ENCODE measurements around the gene PLVAP. TPM values are rescaled to one million over a fixed set of nuclear protein-coding genes. Genes with fewer than 3 reads are reported as not detected.
A peak's percentile ranks its signal among the peaks of the same experiment; 100 is the strongest.

PLVAP gene
- total and polyA plus RNA-seq, 2 donors from 2014 or later: 148 to 195 TPM

DNA sequence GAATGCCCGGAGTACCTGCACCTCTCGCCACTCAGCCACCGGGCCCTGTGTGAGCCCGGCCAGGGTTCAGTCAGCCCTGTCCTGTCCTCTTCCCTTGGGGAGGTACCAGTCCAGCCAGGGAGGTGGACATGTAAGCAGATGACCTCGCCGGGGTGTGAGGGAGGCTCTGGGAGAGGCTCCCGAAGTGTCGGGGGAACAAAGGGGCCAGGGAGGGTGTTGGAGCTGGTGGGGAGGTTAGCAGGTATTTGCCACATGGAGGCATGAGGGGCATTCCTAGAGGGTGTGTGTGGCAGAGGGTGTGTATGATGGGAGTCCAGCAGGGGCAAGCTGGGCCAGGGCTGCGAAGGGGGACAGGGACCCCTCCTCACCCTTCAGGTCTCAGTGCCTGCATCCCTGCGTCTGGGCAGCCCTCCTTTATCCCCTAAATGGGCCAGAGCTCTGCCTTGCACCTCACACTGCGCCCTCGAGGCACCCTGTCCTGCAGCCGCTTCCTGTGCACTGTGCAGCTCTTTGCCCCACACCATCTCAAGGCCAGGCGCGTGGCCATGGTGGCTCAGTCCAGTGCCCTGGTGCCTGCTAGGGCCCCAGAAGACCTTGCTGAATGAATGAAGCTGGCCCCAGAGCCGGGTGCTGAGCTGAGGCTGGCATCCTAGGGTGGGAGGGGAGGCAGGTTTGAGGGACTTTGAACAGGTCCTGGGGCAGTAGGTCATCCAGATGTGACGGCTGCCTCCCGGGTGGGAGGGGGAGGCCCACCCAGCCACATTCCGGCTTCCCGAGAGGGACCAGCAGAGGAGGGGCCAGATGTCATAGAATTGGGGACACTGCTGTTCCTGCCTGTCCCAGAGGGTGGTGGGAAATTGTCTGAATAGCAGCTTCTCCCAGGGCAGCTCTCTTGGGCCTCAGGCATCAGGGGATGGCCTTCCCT is 64.7 kb downstream of the PLVAP start:
- Histone ChIP-seq H3K4me3 (ENCODE audit: low read length in 3 of 3) (no peak overlapping the region), H3K36me3 (ENCODE audit: control insufficient read depth in 2 of 3, insufficient read depth in 3 of 3, low read length in 3 of 3) (peaks cover 0 to 17% (median 4%) of the 10 kb centered on the region in 3 donors), H3K4me1 (ENCODE audit: control insufficient read depth in 2 of 3, insufficient read depth in 2 of 3, low read depth in 1 of 3, low read length in 3 of 3) (peaks cover 0 to 18% (median 6%) of the 10 kb centered on the region in 3 donors), H3K9me3 (ENCODE audit: control insufficient read depth in 2 of 3, insufficient read depth in 1 of 3, low read length in 3 of 3) (no peaks in the 10 kb centered on the region), H3K9ac (ENCODE audit: low read length in 3 of 3) (no peak overlapping the region), H3K27me3 (ENCODE audit: control insufficient read depth, insufficient read depth, low read length) (no peaks in the 10 kb centered on the region), H3K27ac (ENCODE audit: low read depth in 2 of 2, low read length in 2 of 2) (no peak overlapping the region)
- no peak for FAIRE-seq
- DNase-seq: no peak
- TF ChIP-seq, protein P1, sequence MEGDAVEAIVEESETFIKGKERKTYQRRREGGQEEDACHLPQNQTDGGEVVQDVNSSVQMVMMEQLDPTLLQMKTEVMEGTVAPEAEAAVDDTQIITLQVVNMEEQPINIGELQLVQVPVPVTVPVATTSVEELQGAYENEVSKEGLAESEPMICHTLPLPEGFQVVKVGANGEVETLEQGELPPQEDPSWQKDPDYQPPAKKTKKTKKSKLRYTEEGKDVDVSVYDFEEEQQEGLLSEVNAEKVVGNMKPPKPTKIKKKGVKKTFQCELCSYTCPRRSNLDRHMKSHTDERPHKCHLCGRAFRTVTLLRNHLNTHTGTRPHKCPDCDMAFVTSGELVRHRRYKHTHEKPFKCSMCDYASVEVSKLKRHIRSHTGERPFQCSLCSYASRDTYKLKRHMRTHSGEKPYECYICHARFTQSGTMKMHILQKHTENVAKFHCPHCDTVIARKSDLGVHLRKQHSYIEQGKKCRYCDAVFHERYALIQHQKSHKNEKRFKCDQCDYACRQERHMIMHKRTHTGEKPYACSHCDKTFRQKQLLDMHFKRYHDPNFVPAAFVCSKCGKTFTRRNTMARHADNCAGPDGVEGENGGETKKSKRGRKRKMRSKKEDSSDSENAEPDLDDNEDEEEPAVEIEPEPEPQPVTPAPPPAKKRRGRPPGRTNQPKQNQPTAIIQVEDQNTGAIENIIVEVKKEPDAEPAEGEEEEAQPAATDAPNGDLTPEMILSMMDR (IDR thresholded peaks at IDR 0.05; ENCODE audit: borderline replicate concordance, extremely low read depth, insufficient read depth): no peak
- intact Hi-C loops (cut with DNase I): no loop called here

DNA sequence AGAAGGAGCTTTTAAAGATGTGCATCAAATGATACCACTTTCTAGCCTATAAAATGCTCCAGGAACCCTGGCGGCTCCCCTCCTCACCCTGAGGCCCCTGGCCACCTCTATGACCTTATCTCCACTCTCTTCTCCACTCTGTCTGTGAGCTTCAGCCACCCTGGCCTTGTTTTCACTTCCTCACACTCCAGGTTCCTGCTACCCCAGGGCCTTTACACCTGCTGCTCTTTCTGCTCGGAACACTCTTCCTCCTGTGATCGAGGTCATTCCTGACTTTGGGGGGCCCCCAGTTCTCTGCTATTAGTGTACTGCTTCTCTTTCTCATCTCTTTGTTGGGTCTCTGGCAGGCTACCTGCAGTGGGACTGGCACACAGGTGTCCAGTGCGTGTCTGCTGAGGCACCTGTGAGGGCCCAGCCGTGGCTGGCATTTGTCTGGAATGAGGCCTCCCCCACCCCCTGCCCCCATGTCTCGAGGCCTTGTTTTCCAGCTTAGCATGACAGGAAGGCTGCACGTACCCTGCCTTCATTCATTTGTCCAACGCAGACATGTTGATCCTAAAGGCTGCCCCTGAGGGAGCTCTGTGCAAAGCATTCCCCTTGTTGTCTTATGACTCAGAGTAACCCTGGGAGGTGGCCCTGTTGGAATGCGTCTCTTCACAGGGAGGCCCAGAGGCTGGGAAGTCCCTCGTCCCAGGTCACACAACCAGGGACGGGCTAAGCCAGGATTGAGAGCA is 65.5 kb downstream of the PLVAP start:
- Histone ChIP-seq H3K36me3 (ENCODE audit: control insufficient read depth in 2 of 3, insufficient read depth in 3 of 3, low read length in 3 of 3) (peaks cover 0 to 17% (median 4%) of the 10 kb centered on the region in 3 donors), H3K27me3 (ENCODE audit: control insufficient read depth, insufficient read depth, low read length) (no peaks in the 10 kb centered on the region), H3K9ac (ENCODE audit: low read length in 3 of 3) (peak overlapping the region in 1 of 3 donors; percentile 3), H3K4me1 (ENCODE audit: control insufficient read depth in 2 of 3, insufficient read depth in 2 of 3, low read depth in 1 of 3, low read length in 3 of 3) (peaks cover 0 to 18% (median 6%) of the 10 kb centered on the region in 3 donors), H3K9me3 (ENCODE audit: control insufficient read depth in 2 of 3, insufficient read depth in 1 of 3, low read length in 3 of 3) (no peaks in the 10 kb centered on the region), H3K4me3 (ENCODE audit: low read length in 3 of 3) (no peak overlapping the region), H3K27ac (ENCODE audit: low read depth in 2 of 2, low read length in 2 of 2) (no peak overlapping the region)
- intact Hi-C loops (cut with DNase I): no loop called here
- DNase-seq (no peak), FAIRE-seq (no peak)
- TF ChIP-seq, protein P1 (IDR thresholded peaks at IDR 0.05; ENCODE audit: borderline replicate concordance, extremely low read depth, insufficient read depth): no peak

DNA sequence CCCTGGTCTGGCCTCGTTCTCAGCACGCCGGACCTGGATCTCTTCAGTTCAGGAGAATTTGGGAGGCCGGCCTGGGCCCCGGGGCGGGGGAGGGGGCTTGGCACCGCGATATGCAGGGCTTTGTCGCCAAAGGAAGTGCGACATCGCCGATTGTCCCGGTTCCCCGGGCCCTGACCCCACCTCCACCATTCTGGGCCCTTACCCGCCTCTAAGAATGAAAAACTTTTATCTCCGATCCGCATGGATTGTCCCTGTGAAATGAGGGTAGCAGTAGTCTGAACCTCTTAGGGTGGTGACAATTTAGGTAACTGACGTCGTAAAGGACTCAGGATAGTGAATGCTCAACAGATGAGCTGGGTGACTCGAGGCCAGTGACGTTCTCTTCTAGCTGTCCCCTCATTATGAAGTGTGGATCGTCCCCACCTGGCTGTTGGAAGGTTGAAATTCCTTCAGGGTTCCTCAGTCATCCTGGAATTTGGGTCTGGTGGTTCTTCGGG is 67.1 kb downstream of the PLVAP start:
- Histone ChIP-seq H3K27me3 (ENCODE audit: control insufficient read depth, insufficient read depth, low read length) (no peaks in the 10 kb centered on the region), H3K36me3 (ENCODE audit: control insufficient read depth in 2 of 3, insufficient read depth in 3 of 3, low read length in 3 of 3) (peaks cover 0 to 11% (median 2%) of the 10 kb centered on the region in 3 donors), H3K9ac (ENCODE audit: low read length in 3 of 3) (peak overlapping the region; percentile 67 to 68 (median 68)), H3K4me3 (ENCODE audit: low read length in 3 of 3) (peak overlapping the region; percentile 80 to 87 (median 81)), H3K27ac (ENCODE audit: low read depth in 2 of 2, low read length in 2 of 2) (no peak overlapping the region), H3K4me1 (ENCODE audit: control insufficient read depth in 2 of 3, insufficient read depth in 2 of 3, low read depth in 1 of 3, low read length in 3 of 3) (peaks cover 0 to 26% (median 6%) of the 10 kb centered on the region in 3 donors), H3K9me3 (ENCODE audit: control insufficient read depth in 2 of 3, insufficient read depth in 1 of 3, low read length in 3 of 3) (no peaks in the 10 kb centered on the region)
- TF ChIP-seq, protein P1 (IDR thresholded peaks at IDR 0.05; ENCODE audit: borderline replicate concordance, extremely low read depth, insufficient read depth): no peak
- no peak for FAIRE-seq
- no peak for DNase-seq
- intact Hi-C loops (cut with DNase I): no loop called here

All from kidney (tissue), 14 donors.